ENCODE data around the gene PAK5.
A peak's percentile ranks its signal among the peaks of the same experiment; 100 is the strongest.

The PAK5 gene

GRCh38 chr20:9838378-9839295 is at the start of gene PAK5:
PAK5 (minus strand) TSS chr20:9839076; CDS start chr20:9644328, 194,748 bp downstream.
- peak; percentile 23 for DNase-seq

DNA sequence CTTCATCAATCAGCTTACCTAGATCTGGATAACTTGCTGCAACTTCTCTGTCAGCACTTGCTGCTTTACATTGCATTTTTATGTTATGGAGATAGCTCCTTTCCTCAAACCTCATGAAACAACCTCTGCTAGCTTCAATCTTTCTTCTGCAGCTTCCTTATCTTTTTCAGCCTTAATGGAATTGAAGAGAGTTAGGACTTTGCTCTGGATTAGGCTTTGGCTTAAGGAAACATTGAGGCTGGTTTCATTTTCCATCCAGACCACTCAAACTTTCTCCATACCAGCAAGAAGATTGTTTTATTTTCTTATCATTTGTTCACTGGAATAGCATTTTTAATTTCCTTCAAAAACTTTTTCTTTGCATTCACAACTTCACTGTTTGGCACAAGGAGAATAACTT is 48.8 kb upstream of the PAK5 start:
- no peak for DNase-seq

DNA sequence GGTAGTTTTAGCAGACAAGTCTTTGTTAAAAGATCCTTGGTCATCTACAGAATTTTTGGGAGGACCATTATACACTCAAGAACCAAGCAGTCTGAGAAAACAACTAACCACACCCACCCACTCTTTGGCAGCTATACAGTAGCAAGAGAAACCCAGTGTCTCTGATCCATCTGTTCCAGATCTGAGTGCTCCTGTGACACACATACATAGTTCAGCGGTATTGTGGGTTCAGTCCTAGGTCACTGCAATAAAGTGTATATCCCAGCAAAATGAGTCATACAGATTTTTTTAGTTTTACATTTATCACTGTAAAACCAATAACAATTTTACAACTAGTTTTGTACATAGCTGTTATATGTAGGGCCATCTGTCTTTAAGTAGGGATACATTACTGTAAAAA is 47.4 kb upstream of the PAK5 start:
- no peak for DNase-seq

DNA sequence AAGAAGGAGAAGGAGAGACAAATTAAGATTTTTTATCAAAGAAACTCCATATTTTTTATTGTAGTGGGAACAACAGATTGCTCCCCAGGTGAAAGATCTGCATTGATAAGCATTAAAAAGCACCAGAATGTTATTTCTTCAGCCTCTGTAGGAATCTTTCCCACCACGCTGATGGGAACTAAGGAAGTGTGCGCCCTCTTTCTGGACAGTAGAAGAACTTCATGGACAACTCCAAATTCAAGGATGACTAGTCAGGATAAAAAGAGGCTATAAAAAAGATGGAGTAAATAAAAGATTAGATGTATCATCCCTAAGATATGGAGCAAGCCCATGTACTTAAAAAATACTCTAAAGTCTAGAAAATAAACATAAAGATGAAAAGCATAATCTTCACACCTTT is 45.8 kb upstream of the PAK5 start:
- DNase-seq = no peak

GRCh38 chr20:9884061-9884460 is 45.2 kb upstream of the PAK5 start:
- no peak for DNase-seq

DNA sequence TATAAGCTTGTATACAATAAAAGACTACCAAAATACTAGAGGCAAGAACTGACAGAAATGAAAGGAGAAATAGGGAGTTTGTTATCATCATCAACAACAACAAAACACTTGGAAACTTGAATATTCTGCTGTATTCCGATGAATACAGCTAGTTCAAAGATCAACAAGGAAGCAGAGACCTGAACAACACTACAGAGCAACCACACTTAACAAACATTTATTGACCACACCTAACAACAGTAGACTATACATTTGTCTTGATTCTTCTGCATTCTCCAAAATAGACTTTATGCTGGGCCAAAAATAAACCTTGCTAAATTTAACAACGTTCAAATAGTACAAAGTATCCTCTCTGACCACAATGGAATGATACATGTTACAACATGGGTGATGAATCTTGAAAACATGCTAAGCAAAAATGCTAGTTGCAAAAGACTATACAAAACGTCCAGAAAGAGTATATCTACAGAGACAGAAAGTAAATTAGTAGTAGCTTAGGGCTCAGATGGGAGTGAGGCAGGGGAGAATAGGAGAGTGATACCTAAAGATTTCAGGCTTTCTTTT is 39.1 kb upstream of the PAK5 start:
- no peak for DNase-seq

- no peak for DNase-seq
Observed at GRCh38 chr20:9867196-9867980, 28.5 kb upstream of the PAK5 start.

- DNase-seq = no peak
Observed at GRCh38 chr20:9852566-9852965, 13.7 kb upstream of the PAK5 start.

GRCh38 chr20:9839626-9840025 is 750 bp upstream of the PAK5 start:
- no peak for DNase-seq

- no peak for DNase-seq
Observed at GRCh38 chr20:9838035-9838377, 870 bp downstream of the PAK5 start.

GRCh38 chr20:9837634-9838033 is 1.2 kb downstream of the PAK5 start:
- DNase-seq = no peak

DNA sequence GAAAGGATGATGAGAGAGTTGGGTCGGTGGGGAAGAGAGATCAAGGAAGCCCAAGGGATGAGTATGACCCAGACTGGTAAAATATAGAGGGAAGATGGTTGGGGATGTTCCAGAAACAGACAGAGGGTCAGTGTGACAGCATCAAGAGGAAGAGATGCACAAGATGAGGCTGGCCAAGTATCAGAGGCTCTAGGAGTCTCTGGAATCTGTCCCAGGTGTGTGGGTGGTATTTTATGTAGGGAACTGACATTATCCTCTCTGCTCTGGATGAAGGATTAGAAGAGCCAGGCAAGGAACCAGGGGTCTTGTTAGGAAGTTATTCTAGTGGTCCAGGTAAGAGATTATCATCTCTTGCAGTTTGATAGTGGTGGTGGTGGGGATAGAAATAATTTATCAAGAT is 3.6 kb downstream of the PAK5 start:
- DNase-seq = no peak

- DNase-seq = no peak
Observed at GRCh38 chr20:9831032-9831431, 7.8 kb downstream of the PAK5 start.

GRCh38 chr20:9829835-9830234 is 9.0 kb downstream of the PAK5 start:
- DNase-seq = no peak

DNA sequence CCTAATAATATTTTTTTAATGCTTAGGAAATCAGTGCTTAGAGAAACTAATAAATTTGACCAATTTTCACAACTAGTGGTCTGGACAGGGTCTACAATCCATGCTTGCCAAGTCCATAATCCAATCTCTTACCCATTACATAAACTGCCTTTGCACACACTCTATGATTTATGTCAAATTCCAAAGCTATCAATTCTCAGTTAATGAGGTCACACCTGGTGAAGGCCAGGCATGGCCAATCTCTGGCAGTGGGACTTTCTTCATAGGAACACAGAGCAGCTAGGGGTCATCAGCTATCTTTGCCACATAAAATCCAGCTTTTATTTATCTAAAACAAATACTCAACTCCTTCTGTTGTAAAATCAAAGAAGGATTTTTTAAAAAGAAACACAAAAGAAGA is 21.2 kb downstream of the PAK5 start:
- no peak for DNase-seq

- DNase-seq = no peak
Observed at GRCh38 chr20:9815632-9816031, 23.2 kb downstream of the PAK5 start.

DNA sequence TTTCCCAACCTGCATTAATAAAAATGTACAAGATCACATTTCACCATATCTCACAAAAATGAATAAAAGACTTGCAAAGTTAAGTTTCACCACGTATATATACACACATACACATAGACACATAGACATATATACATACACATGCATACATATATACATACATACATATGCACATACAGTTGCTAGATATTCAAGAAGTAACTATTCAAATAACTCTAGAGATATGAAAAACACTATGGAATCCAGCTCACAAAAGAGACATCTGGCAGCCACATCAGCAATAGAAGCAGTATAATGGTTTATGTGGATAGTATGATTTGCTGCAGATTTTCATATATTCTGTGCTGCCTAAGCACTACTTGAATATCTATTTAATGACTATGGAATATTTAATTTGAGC is 28.1 kb downstream of the PAK5 start:
- no peak for DNase-seq

DNA sequence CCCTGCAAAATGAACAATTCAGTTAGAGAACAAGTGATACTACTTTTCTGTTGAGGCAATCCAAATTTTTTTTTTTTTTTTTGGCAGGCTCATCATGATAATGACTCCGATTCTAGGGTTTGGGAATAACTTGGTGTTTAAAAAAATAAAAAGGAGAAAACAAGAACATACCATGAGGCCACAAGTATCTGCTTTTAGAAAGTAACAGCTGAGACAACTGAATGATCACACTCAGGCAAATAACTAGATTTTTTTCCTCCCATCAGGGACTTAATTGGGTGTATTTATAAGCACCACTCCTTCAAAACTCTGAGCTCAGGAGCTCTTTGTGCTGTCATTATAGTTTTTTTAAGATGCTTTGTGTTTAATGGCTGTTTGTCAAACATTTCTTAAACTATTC is 29.6 kb downstream of the PAK5 start:
- no peak for DNase-seq

DNA sequence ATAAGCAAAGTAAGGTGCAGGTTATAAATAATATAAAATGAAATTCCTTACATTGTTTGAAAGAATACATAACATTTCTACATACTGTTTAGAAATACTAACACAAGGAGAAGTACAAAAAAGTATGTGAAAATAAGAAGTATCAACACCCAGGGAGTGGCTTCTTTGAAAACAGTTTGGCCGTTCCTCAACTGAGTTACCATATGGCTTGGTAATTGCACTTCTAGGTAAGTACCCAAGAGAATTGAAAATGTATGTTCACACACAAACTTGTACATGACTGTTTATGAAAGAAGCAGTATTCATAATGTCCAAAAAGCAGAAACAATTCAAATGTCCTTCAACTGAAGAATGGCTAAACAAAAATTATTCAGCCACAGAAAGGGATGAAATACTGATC is 30.7 kb downstream of the PAK5 start:
- DNase-seq = no peak

DNA sequence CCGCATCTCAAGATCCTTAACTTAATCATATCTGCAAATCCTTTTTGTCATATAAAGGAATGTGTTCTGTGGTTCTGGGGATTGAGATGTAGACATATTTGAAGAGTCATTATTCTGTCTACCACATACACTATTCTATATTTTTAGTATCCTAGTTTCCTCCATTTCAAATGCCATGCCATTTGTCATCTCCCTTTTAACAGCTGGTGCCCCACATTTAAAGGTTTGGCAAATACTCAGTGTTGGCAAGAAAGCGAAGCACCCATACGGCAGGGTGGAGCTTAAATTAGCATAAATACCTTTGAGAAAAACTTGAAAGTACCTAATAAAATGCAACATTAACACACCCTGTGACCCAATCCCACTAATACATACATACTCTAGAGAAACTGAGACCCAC is 31.7 kb downstream of the PAK5 start:
- DNase-seq = no peak

- DNase-seq = no peak
Observed at GRCh38 chr20:9800421-9800820, 38.5 kb downstream of the PAK5 start.

DNA sequence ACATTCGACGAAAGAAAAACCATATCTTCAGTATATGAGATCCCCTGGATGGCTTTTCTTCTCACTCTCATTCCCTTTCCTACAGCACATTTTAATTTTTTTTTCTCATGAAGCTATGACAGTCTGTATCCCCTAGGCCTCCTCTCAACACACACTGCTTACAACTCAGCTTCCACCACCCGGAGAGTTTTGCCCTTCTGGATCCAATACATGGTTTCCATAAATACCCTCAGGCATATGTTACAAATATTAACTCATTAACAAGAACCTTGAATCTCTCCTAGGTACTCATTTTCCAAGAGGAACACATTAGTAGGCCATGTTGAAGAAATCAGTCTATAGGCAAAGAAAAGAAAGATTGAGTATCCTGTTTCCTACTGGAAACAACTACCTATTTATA is 44.0 kb downstream of the PAK5 start:
- DNase-seq = no peak

DNA sequence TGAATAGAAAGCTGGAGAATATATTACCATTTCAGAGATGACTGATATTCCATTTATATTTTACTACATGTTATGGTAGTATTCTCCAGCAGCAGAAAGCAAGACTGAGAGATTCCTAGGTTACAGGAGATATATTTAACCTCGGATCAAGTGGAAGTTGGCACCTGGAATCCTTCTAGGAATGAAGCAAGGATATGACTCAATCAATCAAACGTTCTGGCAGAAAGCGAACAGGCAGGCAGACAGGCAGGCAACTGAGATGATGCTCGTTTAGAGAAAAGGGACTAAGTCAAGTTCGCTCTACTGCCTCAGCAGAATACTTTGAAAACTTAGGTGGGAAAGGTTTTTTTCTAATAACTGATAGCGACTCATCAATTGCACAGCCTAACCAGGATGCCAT is 46.2 kb downstream of the PAK5 start:
- DNase-seq = no peak

DNA sequence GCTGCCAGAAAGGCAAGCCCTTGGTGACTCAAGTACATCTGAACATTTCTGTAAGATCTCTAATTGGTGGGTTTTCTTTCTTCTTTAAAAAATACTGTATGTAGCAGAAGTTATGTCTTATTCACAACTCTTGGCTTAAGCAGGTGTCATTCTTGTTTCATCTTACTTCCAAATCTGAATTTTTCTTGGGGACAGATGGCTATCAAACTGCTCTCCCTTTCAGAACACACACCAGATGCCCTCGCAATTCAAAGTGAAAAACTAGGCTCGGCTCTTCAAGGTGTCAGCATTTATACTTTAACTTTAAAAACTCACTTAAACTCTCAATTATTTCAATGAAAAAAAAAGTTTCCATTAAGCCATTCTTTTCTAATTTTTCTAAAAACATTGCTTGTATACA is 49.7 kb downstream of the PAK5 start:
- DNase-seq = no peak

All from RPMI8226 (cell line).